A673 (cell line): ENCODE measurements around the gene TNP2.

Experiments used
- CTCF ChIP-seq: fragments of 300-800, 200-600 bp; sonication (generic); conservative IDR thresholded peaks from 2 replicates; pipeline ENCODE4 v1.5.1; 2017; ENCODE audit warnings: low read depth, mild to moderate bottlenecking, antibody characterized with exemption, low read length, moderate library complexity, mixed read lengths
- EZH2 ChIP-seq: fragments of 200-600 bp; sonication (generic); IDR thresholded peaks from 2 replicates; pipeline ENCODE4 v1.6.1; 2017; ENCODE audit warnings: borderline replicate concordance, low read depth, mild to moderate bottlenecking, mixed read lengths, antibody characterized with exemption, low read length; ENCODE audit not compliant: poor library complexity, severe bottlenecking

- no peak for TF ChIP-seq CTCF
- TF ChIP-seq EZH2, result no peak
These were observed 39.7 kb downstream of the TNP2 start for GRCh38 chr16:11229432-11229831.
